Stimulated activated naive CD8-positive, alpha-beta T cell treated with anti-CD3 and anti-CD28 coated beads, Interleukin-15, amount 100 ng/mL, for 72 hours (primary cell): ENCODE measurements around the gene ERC2.

Source experiments
- ATAC-seq: fragments of 150-1000 bp; cut with Tn5 transposase; 2 replicates; pipeline ENCODE4 v1.10.0; 2021; ENCODE audit warnings: mild to moderate bottlenecking, moderate library complexity
- DNase-seq, 2 donors: peaks; one replicate each; pipeline ENCODE4 v3.0.0; 2021 to 2022
- H3K27ac Mint-ChIP-seq, 2 donors: one replicate each; pipeline ENCODE4 v1.8.0; 2022; ENCODE audit warnings: mild to moderate bottlenecking in 2 of 2, mixed read lengths in 2 of 2, moderate library complexity in 2 of 2
- H3K27me3 Mint-ChIP-seq: one replicate; pipeline ENCODE4 v1.8.0; 2022; ENCODE audit warnings: mixed read lengths
- H3K4me1 Mint-ChIP-seq: one replicate; pipeline ENCODE4 v1.8.0; 2022; ENCODE audit warnings: mild to moderate bottlenecking, mixed read lengths
- H3K4me3 Mint-ChIP-seq, 2 donors: one replicate each; pipeline ENCODE4 v1.8.0; 2022; ENCODE audit warnings: mild to moderate bottlenecking in 2 of 2, mixed read lengths in 2 of 2, moderate library complexity in 1 of 2
- H3K9me3 Mint-ChIP-seq, 2 donors: one replicate each; pipeline ENCODE4 v1.8.0; 2022; ENCODE audit warnings: mixed read lengths in 2 of 2

Gene ERC2

GRCh38 chr3:56130036-56130435, 338.2 kb downstream of the ERC2 start:
- Mint-ChIP-seq H3K4me1 (no peaks in the 10 kb centered on the region), H3K27me3 (peaks cover 6% of the 10 kb centered on the region), H3K27ac (no peak overlapping the region), H3K9me3 (peaks cover 0 to 5% of the 10 kb centered on the region in 2 donors), H3K4me3 (no peak overlapping the region)
- no peak for DNase-seq
- ATAC-seq, result no peak

GRCh38 chr3:56126632-56127031, 341.6 kb downstream of the ERC2 start:
- no peak for DNase-seq

GRCh38 chr3:56125358-56126005, 342.8 kb downstream of the ERC2 start:
- DNase-seq (no peak), ATAC-seq (no peak)
- Mint-ChIP-seq H3K4me1 (no peaks in the 10 kb centered on the region), H3K27ac (no peak overlapping the region), H3K4me3 (no peak overlapping the region), H3K27me3 (peaks cover 5% of the 10 kb centered on the region), H3K9me3 (peaks cover 0 to 5% of the 10 kb centered on the region in 2 donors)

More at GRCh38 chr3:56126632-56127031, 341.6 kb downstream of the ERC2 start:
- peaks cover 0 to 5% of the 10 kb centered on the region in 2 donors for H3K9me3 Mint-ChIP-seq
- H3K27me3 Mint-ChIP-seq, result peaks cover 6% of the 10 kb centered on the region
- no peaks in the 10 kb centered on the region for H3K4me1 Mint-ChIP-seq
- no peak overlapping the region for H3K4me3 Mint-ChIP-seq
- H3K27ac Mint-ChIP-seq, result no peak overlapping the region
- ATAC-seq, result no peak

- H3K27me3 Mint-ChIP-seq, result no peaks in the 10 kb centered on the region
- no peak overlapping the region for H3K4me3 Mint-ChIP-seq
- H3K27ac Mint-ChIP-seq, result no peak overlapping the region
- DNase-seq (no peak), ATAC-seq (no peak)
- H3K9me3 Mint-ChIP-seq, result peaks cover 0 to 5% of the 10 kb centered on the region in 2 donors
- H3K4me1 Mint-ChIP-seq, result no peaks in the 10 kb centered on the region
These were observed 343.7 kb downstream of the ERC2 start for GRCh38 chr3:56124546-56124945.

GRCh38 chr3:56123487-56123886, 344.8 kb downstream of the ERC2 start:
- Mint-ChIP-seq H3K9me3 (peaks cover 0 to under 1% of the 10 kb centered on the region in 2 donors), H3K27me3 (no peaks in the 10 kb centered on the region)

GRCh38 chr3:56122911-56123310, 345.4 kb downstream of the ERC2 start:
- ATAC-seq (no peak), DNase-seq (no peak)
- H3K27ac Mint-ChIP-seq, result no peak overlapping the region
- no peaks in the 10 kb centered on the region for H3K9me3 Mint-ChIP-seq
- H3K4me3 Mint-ChIP-seq, result no peak overlapping the region
- H3K4me1 Mint-ChIP-seq, result no peaks in the 10 kb centered on the region
- H3K27me3 Mint-ChIP-seq, result no peaks in the 10 kb centered on the region

More at GRCh38 chr3:56123487-56123886, 344.8 kb downstream of the ERC2 start:
- H3K4me1 Mint-ChIP-seq, result no peaks in the 10 kb centered on the region
- H3K4me3 Mint-ChIP-seq, result no peak overlapping the region
- no peak for ATAC-seq
- no peak for DNase-seq
- no peak overlapping the region for H3K27ac Mint-ChIP-seq

GRCh38 chr3:56121716-56122115, 346.6 kb downstream of the ERC2 start:
- Mint-ChIP-seq H3K4me1 (no peaks in the 10 kb centered on the region), H3K27ac (no peak overlapping the region)
- ATAC-seq, result no peak

GRCh38 chr3:56119575-56120349, 348.5 kb downstream of the ERC2 start:
- no peaks in the 10 kb centered on the region for H3K27me3 Mint-ChIP-seq
- ATAC-seq, result no peak
- H3K4me1 Mint-ChIP-seq, result no peaks in the 10 kb centered on the region
- H3K4me3 Mint-ChIP-seq, result no peak overlapping the region
- DNase-seq, result no peak
- no peak overlapping the region for H3K27ac Mint-ChIP-seq
- H3K9me3 Mint-ChIP-seq, result peaks cover 6 to 15% of the 10 kb centered on the region in 2 donors

More at GRCh38 chr3:56121716-56122115, 346.6 kb downstream of the ERC2 start:
- no peak overlapping the region for H3K4me3 Mint-ChIP-seq
- DNase-seq, result no peak
- no peaks in the 10 kb centered on the region for H3K27me3 Mint-ChIP-seq
- peaks cover 0 to 5% of the 10 kb centered on the region in 2 donors for H3K9me3 Mint-ChIP-seq

GRCh38 chr3:56118968-56119367, 349.3 kb downstream of the ERC2 start:
- H3K27ac Mint-ChIP-seq, result no peak overlapping the region
- peaks cover 6 to 20% of the 10 kb centered on the region in 2 donors for H3K9me3 Mint-ChIP-seq
- no peak overlapping the region for H3K4me3 Mint-ChIP-seq
- no peaks in the 10 kb centered on the region for H3K27me3 Mint-ChIP-seq
- no peak for DNase-seq
- H3K4me1 Mint-ChIP-seq, result no peaks in the 10 kb centered on the region
- no peak for ATAC-seq

- Mint-ChIP-seq H3K4me3 (no peak overlapping the region), H3K27me3 (no peaks in the 10 kb centered on the region), H3K4me1 (no peaks in the 10 kb centered on the region), H3K9me3 (peaks cover 6 to 20% of the 10 kb centered on the region in 2 donors), H3K27ac (no peak overlapping the region)
- ATAC-seq (no peak), DNase-seq (no peak)
These were observed 352.6 kb downstream of the ERC2 start for GRCh38 chr3:56115698-56116097.

GRCh38 chr3:56115199-56115598, 353.1 kb downstream of the ERC2 start:
- ATAC-seq (no peak), DNase-seq (no peak)
- Mint-ChIP-seq H3K4me3 (no peak overlapping the region), H3K9me3 (peaks cover 6 to 20% of the 10 kb centered on the region in 2 donors), H3K4me1 (no peaks in the 10 kb centered on the region), H3K27me3 (no peaks in the 10 kb centered on the region), H3K27ac (no peak overlapping the region)

GRCh38 chr3:56113908-56114307, 354.4 kb downstream of the ERC2 start:
- Mint-ChIP-seq H3K9me3 (peaks cover 6 to 20% of the 10 kb centered on the region in 2 donors), H3K4me1 (no peaks in the 10 kb centered on the region), H3K27ac (no peak overlapping the region), H3K4me3 (no peak overlapping the region), H3K27me3 (no peaks in the 10 kb centered on the region)
- DNase-seq (no peak), ATAC-seq (no peak)

- Mint-ChIP-seq H3K27me3 (no peaks in the 10 kb centered on the region), H3K4me3 (no peak overlapping the region), H3K9me3 (peaks cover 6 to 20% of the 10 kb centered on the region in 2 donors), H3K4me1 (no peaks in the 10 kb centered on the region), H3K27ac (no peak overlapping the region)
- no peak for DNase-seq
- no peak for ATAC-seq
These were observed 355.0 kb downstream of the ERC2 start for GRCh38 chr3:56113231-56113630.

GRCh38 chr3:56111606-56112304, 356.5 kb downstream of the ERC2 start:
- no peaks in the 10 kb centered on the region for H3K27me3 Mint-ChIP-seq

GRCh38 chr3:56110886-56111285, 357.4 kb downstream of the ERC2 start:
- Mint-ChIP-seq H3K4me3 (no peak overlapping the region), H3K27me3 (no peaks in the 10 kb centered on the region), H3K4me1 (no peaks in the 10 kb centered on the region), H3K9me3 (peaks cover 6 to 10% of the 10 kb centered on the region in 2 donors), H3K27ac (no peak overlapping the region)
- no peak for ATAC-seq
- no peak for DNase-seq

More at GRCh38 chr3:56111606-56112304, 356.5 kb downstream of the ERC2 start:
- Mint-ChIP-seq H3K27ac (no peak overlapping the region), H3K4me1 (no peaks in the 10 kb centered on the region), H3K9me3 (peaks cover 6 to 15% of the 10 kb centered on the region in 2 donors), H3K4me3 (no peak overlapping the region)
- DNase-seq (no peak), ATAC-seq (no peak)

- DNase-seq (no peak), ATAC-seq (no peak)
- H3K27ac Mint-ChIP-seq, result no peak overlapping the region
- no peak overlapping the region for H3K4me3 Mint-ChIP-seq
- no peaks in the 10 kb centered on the region for H3K27me3 Mint-ChIP-seq
- H3K4me1 Mint-ChIP-seq, result no peaks in the 10 kb centered on the region
- no peaks in the 10 kb centered on the region for H3K9me3 Mint-ChIP-seq
These were observed 361.1 kb downstream of the ERC2 start for GRCh38 chr3:56107157-56107556.
